HG02610 (cell line): ENCODE measurements around the gene OR6V1.

Experiments used
- ATAC-seq: cut with Tn5 transposase; IDR thresholded peaks from one replicate; pipeline ENCODE4 v1.9.1; 2021; ENCODE audit warnings: mild to moderate bottlenecking, moderate library complexity; ENCODE audit not compliant: unreplicated experiment

OR6V1 gene

GRCh38 chr7:143052041-143052440 lies at the start of gene OR6V1:
OR6V1 (plus strand) TSS chr7:143052341; CDS start chr7:143052341, 0 bp downstream.
- no peak for ATAC-seq

- ATAC-seq: no peak
Observed at GRCh38 chr7:143002898-143003297, 49.2 kb upstream of the OR6V1 start.

- peak; percentile 60 for ATAC-seq
Observed at GRCh38 chr7:143003393-143004051, 48.6 kb upstream of the OR6V1 start.

GRCh38 chr7:143005632-143006260 lies 46.4 kb upstream of the OR6V1 start:
- no peak for ATAC-seq

- peak; percentile 81 for ATAC-seq
Observed at GRCh38 chr7:143008007-143008901, 43.9 kb upstream of the OR6V1 start.

- ATAC-seq: no peak
Observed at GRCh38 chr7:143012001-143012400, 40.1 kb upstream of the OR6V1 start.

- ATAC-seq: no peak
Observed at GRCh38 chr7:143012409-143012808, 39.7 kb upstream of the OR6V1 start.

- no peak for ATAC-seq
Observed at GRCh38 chr7:143013473-143013872, 38.7 kb upstream of the OR6V1 start.

GRCh38 chr7:143013893-143014292 lies 38.2 kb upstream of the OR6V1 start:
- ATAC-seq: no peak

- ATAC-seq: peak; percentile 95
Observed at GRCh38 chr7:143015084-143015483, 37.1 kb upstream of the OR6V1 start.

- ATAC-seq: no peak
Observed at GRCh38 chr7:143015926-143016490, 36.1 kb upstream of the OR6V1 start.

- ATAC-seq: no peak
Observed at GRCh38 chr7:143016996-143017395, 35.1 kb upstream of the OR6V1 start.

GRCh38 chr7:143018931-143019330 lies 33.2 kb upstream of the OR6V1 start:
- ATAC-seq: no peak

- no peak for ATAC-seq
Observed at GRCh38 chr7:143023047-143023446, 29.1 kb upstream of the OR6V1 start.

GRCh38 chr7:143025371-143025770 lies 26.8 kb upstream of the OR6V1 start:
- no peak for ATAC-seq

GRCh38 chr7:143027032-143027431 lies 25.1 kb upstream of the OR6V1 start, which contains the start of gene OR9A2:
OR9A2 (minus strand) TSS chr7:143027132; CDS start chr7:143027132, 0 bp downstream.
- no peak for ATAC-seq

GRCh38 chr7:143027683-143028082 lies 24.5 kb upstream of the OR6V1 start:
- no peak for ATAC-seq

GRCh38 chr7:143038635-143039034 lies 13.5 kb upstream of the OR6V1 start:
- no peak for ATAC-seq

- no peak for ATAC-seq
Observed at GRCh38 chr7:143040209-143040715, 11.9 kb upstream of the OR6V1 start.

- ATAC-seq: no peak
Observed at GRCh38 chr7:143041346-143041745, 10.8 kb upstream of the OR6V1 start.
